ENCODE results near the gene KCNIP4.
"Not testable (repeated sequence)": the region's sequence is repeated elsewhere in the genome, so short reads cannot be mapped to it uniquely, and the experiment has no call there.

Gene KCNIP4

DNA sequence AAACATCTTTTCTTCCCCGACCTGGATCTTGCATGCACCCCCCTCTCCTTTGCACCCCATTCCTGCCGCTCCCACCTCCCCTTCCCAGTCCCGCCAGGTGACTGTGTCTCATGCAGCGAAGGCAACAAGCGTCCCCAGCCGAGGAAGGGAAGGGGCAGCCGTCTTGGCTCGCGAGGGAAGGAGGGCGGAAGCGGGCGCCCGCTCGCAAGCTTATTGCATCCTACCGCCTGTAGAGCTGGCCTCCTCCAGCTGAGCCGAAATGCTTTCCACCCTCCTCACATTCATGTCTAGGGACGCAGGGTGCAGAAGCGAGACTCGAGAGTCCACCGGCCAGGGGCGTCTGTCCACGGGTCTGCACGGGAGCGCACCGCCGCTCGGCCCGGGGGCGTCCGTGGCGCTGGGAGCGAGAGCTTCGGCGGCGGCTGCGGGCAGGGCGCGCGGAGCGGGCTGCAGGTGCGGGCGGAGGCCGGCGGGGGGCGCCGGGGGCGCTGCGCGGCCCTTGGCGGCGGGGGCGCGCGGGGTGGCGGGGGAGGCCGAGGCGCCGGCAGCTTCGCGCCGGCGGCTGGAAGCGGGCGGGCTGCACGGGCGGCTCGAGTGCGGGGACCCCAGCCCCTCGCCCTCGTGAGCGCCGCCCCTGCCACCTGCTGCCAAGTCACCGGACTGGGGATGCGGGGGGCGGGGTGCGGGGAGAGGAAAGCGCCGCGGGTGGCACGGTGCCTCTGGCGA is at the start of gene KCNIP4:
Gene KCNIP4, minus strand, starts transcription at position 426 of the 726 bp plus-strand sequence.
- DNase-seq (ENCODE audit: low spot score) = no peak

DNA sequence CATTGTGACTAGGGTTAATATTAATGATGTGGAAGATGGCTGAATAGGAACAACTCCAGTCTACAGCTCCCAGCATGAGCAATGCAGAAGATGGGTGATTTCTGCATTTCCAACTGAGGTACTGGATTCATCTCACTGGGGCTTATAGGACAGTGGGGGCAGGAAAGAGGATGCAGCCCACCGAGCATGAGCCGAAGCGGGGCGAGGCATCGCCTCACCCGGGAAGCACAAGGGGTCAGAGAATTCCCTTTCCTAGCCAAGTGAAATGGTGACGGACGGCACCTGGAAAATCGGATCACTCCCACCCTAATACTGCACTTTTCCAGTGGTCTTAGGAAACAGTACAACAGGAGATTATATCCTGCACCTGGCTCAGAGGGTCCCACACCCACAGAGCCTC is 48.0 kb upstream of the KCNIP4 start:
- DNase-seq (ENCODE audit: low spot score) = not testable (repeated sequence)

DNA sequence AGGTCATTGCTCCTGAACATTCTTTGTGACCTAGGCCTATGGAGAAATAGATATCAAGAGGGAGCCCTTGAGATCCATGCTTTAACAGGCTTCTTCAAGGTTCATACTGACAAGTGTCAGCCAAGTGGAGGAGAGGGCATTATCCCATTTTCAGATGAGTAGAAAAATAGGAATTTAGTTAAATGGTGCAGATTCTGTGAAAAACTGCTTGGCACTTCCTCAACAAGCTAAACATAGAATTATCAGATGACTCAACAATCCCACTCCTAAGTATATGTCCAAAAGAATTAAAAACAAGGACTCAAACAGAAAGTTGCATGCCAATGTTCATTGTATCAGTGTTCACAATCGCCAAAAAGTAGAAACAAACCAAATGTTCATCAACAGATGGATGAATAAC is 43.8 kb upstream of the KCNIP4 start:
- no peak for DNase-seq (ENCODE audit: low spot score)

DNA sequence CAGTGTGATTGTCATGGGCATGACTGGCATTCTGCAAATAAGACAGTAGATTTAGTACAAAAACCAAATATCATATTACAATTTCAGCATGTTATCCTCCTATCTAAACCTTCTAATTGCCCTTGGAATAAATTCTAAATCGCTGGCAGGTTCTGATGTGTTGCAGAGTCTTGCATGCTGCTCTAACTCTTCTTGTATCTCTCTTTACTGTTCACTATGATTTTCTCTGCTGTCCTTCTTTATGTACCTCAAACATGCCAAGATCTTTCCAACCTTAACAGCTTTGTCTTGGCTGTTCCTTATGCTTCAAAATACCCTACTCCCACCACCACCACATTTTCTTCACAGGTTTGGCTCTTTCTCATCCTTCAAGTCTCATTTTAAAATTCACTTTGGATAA is 43.0 kb upstream of the KCNIP4 start:
- no peak for DNase-seq (ENCODE audit: low spot score)

DNA sequence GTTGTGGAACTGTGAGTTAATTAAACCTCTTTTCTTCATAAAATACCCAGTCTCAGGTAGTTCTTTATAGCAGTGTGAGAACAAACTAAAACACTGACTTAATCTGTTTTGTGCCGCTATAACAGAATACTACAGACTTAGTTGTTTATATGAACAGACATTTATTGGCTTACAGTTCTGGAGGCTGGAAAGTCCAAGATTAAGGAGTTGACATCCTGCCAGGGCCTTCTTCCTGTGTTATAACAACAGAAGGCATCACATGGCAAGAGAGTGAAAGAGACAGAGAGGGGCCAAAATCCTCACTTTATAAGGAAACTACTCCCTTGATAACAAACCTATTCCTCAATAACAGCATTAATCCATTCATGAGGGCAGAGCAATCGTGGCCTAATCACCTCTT is 42.5 kb upstream of the KCNIP4 start:
- DNase-seq (ENCODE audit: low spot score) = no peak

DNA sequence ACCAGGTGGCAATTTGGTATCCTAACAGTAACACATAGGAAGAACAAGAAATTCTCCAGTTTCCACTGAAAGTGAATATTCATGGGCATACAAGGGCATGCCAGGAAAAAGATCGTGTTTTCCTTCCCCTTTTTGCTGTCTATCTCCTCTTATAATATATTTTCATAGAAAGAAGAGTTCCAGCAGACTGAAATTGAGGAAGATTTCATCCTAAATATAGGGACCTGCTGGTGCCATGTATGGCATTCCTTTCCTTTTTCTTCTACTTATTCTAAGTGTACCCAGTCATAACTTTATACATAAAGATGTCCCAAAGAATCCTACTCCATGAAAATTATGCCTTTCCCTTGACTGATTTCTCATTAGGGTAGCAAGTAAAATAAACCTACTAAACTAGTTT is 40.8 kb upstream of the KCNIP4 start:
- DNase-seq (ENCODE audit: low spot score) = no peak

DNA sequence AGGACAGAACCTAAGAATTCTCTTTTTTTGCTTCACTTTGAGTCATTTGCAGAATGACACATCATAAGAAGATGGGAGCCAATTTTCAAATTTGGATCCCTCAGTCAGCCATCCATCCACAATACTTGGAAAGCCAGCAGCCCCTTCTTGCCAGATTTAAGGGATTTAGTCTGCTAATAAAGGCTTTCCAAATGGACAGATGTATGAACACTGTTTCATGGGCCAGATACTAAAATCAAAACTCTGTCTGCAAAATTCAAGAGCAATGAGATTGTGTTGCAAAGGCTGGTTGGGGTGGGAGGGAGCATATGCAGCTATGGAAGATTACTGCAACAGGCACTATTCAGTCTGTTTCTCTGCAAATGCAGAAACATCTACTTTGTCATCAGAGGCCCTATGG is 37.7 kb upstream of the KCNIP4 start:
- DNase-seq (ENCODE audit: low spot score) = no peak

DNA sequence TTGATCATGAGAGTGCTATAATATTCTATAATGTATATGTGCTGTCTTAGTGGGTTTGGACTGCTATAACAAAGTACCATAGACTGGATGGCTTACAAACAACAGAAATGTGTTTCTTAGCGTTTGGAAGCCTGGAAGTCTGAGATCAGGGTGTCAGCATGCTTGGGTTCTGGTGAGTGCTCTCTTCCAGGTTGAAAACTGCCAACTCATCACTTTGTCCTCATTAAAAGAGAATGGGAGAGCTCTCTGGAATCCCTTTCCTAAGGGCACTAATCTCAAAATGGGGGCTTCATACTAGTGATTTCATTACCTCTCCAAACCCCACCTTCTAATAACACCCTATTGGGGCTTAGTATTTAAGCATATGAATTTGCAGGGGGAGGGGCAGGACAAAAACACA is 33.5 kb upstream of the KCNIP4 start:
- DNase-seq (ENCODE audit: low spot score) = no peak

DNA sequence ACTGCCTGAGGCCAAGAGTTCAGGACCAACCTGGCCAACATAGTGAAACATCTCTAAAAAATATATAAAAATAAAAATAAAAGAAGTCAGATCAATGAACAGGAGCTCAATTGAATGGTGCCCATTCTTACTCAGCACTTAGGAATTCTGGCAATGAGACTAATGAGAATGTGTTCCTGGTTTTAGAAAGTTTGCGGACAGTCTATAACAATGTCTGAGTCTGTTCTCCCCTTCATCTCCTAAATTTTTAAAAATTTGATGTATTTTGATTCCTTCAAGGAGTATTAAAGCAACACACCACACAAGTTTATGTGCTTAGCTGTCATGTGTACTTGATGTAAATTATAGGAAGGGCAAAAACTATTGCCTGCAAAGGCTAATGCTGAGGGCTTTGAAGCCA is 30.6 kb upstream of the KCNIP4 start:
- no peak for DNase-seq (ENCODE audit: low spot score)

DNA sequence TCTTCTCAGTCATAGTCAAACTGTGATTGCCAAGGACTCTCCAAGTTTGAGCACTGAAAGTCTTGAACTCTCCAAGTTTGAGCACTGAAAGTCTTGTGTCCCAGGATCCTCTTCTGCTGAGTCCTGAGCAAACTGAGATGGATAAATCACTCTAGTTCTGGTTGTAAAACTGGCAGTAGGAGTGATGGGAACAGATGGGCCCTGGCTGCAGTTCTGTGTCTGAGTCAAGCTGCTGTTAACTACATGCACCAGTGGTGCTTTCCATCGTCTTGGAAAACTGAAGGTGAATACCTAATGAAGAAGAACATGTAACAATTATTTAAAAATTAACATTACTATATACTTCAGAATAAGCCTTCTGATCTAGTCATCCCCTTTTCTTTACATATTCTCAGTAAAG is 27.6 kb upstream of the KCNIP4 start:
- no peak for DNase-seq (ENCODE audit: low spot score)

DNA sequence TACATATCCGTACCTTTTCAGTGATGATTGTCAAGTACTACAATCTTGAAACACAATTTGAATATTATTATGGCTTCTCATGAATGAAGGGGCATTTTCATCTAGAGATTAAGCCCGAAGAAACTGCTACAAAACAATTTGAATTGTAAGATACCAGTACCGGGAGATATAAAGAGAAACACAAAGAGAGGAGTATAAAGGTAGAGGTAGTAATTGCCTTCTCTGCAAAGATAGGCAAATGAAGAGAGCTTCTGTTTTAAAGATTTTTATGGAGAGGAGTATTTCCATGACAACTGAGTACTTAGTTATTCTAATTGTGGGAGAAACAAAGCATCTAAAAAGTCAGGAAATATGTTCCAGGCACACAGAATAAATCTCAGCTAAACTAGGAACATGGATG is 25.3 kb upstream of the KCNIP4 start:
- DNase-seq (ENCODE audit: low spot score) = no peak

DNA sequence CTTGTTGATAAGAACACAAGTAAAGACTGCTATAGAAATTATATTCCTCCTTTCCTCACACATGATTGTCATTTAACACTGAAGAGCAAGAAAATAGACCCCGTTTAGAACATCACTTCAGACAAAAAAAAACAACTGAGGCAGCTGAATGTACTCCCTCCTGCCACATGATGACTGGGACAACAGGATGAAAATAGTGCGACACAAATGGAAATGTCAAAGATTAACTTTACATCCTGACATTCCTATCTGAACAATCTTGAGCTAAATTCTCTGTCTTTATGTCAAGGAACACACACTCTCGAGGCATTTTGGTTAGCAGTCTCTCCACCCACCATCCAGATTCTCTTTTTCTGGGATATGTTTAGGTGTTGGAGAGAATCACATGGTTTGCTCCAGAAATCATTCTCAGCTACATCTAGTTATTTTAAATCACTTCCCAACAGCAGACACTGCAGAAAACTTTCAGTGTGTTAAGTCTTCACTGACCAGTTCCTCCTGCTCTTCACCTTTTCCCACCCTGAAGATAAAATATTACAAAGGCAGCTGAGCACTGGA is 16.3 kb upstream of the KCNIP4 start:
- DNase-seq (ENCODE audit: low spot score) = no peak

DNA sequence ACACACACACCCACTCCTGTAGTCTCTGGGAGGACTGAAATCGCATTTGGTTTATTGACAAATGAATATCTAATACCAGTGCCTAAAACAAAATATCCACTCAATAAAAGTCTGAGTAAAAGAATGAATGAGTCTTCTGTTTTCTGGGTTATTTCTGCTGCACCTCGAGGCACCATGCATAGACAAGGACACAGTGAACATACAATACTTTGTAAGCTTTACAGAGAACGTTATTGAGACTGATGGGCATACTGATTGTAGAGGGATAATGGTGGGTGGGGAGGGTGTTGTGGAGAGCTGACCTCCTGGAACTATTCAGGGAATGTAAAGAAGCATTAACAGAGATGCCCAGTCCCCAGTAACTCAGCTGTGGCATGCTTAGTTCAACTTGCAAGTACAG is 14.1 kb upstream of the KCNIP4 start:
- no peak for DNase-seq (ENCODE audit: low spot score)

DNA sequence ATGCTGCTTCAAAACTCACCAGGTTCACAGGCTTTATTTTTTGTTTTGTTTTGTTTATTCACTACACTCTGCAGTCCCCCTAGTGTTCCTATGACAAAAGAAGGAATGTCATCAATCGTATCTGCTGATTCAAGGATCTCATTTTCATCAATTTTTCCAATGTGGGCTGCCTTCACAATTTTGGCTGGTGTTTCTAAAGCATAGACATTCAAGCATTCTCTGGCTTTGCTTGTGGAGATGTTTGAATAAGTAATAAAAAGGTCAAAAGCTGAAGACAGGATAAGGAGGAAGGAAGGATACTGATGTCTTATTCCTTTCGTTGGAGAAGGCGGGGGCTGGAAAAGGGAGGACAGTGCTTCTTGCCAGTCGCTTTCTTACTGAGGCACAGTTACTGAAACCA is 12.2 kb upstream of the KCNIP4 start:
- no peak for DNase-seq (ENCODE audit: low spot score)

DNA sequence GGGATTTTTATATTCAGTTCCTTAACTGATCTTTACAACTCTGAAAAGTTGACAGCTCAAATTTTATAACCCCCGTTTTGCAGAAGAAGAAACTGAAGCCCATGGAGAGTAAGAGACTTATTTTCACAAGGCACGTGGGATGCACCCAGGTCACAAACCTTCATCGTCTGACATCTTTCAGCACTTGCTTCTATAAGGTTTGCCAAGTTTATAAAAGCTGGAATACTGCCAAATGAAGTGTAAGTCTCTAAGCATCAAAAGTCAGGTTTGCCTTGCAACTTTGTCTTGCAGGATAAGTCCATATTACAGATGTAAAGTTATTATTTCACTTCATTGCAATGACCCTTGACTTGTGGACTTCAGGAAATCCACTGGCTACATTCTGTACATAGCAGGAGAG is 6.3 kb upstream of the KCNIP4 start:
- no peak for DNase-seq (ENCODE audit: low spot score)

DNA sequence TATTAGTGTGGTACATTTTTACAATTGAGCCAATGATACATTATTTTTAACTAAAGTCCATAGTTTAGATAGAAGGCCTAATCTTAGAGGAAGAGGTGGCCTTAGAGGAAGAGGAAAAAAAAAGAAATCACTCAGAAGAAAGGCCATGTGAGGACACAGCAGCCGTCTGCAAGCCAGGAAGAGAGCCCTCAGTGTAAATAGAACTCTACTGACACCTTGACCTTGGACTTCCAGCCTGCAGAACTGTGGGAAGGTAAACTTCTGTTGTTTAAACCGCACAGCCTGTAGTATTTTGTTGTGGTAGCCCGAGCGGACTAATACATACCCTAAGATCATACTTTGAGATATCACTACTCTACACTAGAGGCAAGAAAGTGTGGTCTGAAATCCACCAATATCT is 5.1 kb upstream of the KCNIP4 start:
- no peak for DNase-seq (ENCODE audit: low spot score)

DNA sequence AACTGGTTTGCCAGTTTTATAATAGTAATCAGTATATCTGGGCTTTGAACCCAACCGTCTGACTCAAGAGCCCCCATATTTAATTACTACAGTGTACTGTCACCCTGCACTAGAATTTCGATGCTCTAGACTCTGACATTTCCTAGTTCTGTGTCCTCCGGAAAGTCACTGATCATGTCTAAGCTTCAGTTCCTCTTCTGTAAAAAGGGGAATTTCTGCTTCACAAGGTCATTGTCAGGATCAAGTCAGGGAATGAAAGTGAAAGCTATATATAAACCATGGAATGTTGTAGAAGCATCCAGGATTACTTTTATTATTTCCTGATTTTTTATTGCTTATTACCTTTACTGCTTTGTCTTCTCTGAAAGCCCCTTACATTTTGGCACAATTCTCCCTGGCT is 4.0 kb upstream of the KCNIP4 start:
- no peak for DNase-seq (ENCODE audit: low spot score)

DNA sequence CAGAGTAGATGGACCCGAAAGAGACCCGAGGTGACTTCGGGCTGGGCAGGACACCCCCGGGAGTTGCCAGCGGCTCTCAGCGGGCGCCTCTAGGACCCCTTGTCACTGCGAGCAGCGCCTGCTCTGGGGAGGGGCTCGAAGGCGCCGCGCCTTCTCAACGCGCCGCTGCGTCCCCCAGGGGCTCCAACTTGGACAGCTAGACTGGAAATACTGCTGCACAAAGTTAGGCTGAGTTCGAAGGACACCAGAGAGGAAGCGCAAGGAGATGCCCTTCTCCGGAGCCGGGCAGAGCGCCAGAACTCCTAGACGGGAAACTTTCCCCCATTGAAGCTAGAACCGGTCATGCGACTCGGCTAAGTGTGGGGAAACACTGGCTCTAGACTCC is 493 bp upstream of the KCNIP4 start:
- DNase-seq (ENCODE audit: low spot score) = no peak

DNA sequence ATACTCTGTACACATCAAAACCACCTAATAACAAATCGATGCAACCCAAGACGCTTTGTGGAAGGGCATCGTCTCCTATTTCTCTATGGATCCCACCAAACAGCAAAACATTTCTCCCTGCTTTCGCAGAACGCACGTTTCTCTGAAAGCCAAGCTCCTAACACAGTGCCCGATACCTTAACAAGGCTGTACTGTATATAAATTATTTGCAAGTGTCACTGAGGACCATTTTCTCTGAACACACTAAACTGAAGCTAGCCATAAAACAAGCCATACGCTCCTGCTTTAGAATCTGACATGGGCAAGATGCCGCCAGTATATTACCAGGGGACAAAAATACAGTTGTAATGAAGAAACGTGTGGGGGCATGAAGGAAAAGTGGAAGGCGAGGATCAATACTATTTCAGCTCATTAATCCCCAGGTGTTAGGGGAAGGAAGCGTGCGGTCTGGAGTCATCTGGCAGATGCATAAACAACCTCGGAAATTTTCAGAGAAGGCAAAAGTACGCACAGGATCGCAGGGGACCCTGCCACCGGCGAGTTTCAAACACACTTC is 703 bp downstream of the KCNIP4 start:
- DNase-seq (ENCODE audit: low spot score) = no peak

DNA sequence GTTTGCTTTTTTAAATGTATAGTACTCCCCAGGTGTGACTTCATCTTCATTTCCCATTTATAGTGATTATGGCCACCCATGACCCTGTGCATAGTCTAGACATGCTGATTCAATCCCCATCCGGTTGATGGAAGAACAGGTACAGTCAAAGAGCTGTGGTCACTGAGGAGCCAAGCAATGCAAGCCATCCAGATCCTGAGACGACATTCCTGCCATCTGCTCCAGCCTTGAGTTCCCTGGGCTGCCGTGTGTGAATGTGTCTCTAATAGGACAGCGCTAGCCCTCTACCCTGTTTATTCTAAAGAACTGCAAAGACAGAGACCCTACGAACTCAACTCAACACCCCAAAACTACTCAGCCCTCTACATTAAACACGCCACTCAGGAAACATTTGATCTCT is 1.7 kb downstream of the KCNIP4 start:
- no peak for DNase-seq (ENCODE audit: low spot score)

DNA sequence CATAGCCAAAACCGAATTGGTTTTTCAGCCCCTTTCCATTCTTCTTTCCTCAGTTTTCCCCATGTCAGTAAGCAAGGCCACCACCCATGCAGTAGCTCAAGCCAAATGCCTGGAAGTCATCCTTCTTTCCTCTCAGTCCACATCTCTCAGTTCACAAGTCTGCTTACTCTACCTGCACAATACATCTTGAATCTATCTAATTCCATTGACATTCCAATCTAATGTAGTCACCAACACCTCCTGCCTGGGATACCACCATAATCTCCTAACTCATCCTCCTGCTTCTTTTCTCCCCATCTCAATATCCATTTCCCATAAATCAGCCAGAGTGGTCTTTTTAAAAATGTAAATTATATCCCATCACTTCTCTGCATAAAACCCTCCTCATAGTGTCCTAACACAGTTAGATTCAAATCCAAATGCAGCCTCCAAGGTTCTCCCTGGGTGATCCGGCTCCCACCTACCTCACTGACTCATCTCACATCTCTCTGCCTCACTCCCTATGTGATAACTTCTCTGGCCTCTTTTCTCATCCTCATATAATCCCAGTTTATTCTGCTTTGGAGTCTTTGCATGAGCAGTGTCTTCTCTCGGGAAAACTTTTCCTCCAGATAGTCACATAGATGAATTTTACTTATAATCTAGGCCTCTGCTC is 26.9 kb downstream of the KCNIP4 start:
- no peak for DNase-seq (ENCODE audit: low spot score)

DNA sequence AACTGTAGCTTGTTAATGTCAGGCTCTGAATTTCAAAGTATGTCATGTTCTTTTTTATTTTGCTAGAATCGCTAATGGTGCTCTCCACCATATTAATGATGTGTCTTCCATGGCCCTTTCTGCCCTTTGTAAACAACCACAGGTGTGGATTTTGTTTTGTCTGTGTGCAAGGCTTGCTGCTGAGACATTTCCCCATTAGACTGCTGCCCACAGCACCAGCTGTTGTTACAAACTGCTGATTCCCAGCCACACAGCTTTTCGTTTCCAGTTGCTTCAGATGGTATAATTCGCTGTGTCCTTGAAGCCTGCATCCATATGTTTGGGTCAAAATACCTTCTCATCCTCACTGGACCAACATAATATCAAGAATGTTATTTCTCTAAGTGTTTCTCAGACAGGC is 32.8 kb downstream of the KCNIP4 start:
- no peak for DNase-seq (ENCODE audit: low spot score)

DNA sequence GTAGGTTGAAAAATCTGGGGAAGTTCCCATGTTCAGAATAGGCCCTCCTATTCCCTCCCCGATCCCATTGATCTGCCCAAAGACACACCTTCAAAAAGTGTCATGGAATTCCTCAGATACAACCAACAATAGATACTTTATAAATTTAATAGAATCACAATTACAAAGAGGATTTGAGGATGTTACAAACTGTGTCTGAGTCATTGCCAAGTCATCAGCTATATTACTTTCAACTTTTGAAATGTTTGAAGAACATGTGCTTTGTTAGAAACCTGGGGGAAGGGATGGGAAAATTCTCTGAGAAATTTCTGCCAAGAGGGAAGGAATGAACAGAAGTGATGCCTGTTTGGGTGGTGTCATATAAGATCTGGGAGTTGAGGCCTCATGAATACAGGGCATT is 46.7 kb downstream of the KCNIP4 start:
- DNase-seq (ENCODE audit: low spot score) = no peak

DNA sequence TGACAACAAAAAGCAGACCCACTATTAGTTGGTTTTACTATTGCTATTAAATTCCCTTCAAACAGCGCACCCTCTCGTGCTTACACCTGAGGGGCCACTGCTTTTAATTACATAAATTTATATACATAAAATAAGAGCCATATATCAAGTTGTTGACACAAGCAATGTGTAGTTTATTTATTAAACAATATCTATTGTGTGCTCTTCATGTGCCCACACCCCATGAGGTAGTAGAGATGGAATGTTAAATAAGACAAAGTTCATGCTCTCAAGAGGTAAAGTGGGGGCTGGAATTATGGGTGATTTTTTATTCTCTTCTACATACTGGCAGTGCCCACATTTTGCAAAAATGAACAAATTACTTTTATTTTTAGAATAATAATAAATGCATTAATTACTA is 47.3 kb downstream of the KCNIP4 start:
- DNase-seq (ENCODE audit: low spot score) = no peak
